ENCODE results near the gene ZNF497.

Gene ZNF497

GRCh38 chr19:58382997-58383603, 20.5 kb upstream of the ZNF497 start:
- Histone ChIP-seq H3K4me3 (ENCODE audit: low read depth, low read length) (no peak overlapping the region), H3K36me3 (ENCODE audit: control insufficient read depth in 2 of 2, insufficient read depth in 1 of 2, low read length in 2 of 2) (peaks cover under 1 to 7% of the 10 kb centered on the region in 2 experiments; a peak in 1 of 3 replicates), H3K9me3 (ENCODE audit: control insufficient read depth, insufficient read depth, low read depth, low read length) (no peaks in the 10 kb centered on the region), H3K4me1 (ENCODE audit: control insufficient read depth, insufficient read depth, low read length) (peaks cover 17% of the 10 kb centered on the region), H3K27ac (ENCODE audit: extremely low read depth, low read depth, low read length) (no peak overlapping the region)
- ChIA-PET POLR2A (interaction anchor here (2.9 kb wide), 1 partner anchor 21 kb away, joined by 25 read pairs; the partner anchor contains the start of gene ZNF497), CTCF (interaction anchor here (0.6 kb wide), 1 partner anchor 164 kb away, joined by 4 read pairs; no protein-coding TSS in a partner anchor)
- TF ChIP-seq ZNF248 (tag by site-specific recombination; IDR thresholded peaks at IDR 0.05), result no peak
- no peak for TF ChIP-seq ZNF837 (tag by site-specific recombination; IDR thresholded peaks at IDR 0.05)
- no peak for TF ChIP-seq SCRT1 (tag by site-specific recombination; IDR thresholded peaks at IDR 0.05; ENCODE audit: borderline replicate concordance)
- TF ChIP-seq, protein P1, sequence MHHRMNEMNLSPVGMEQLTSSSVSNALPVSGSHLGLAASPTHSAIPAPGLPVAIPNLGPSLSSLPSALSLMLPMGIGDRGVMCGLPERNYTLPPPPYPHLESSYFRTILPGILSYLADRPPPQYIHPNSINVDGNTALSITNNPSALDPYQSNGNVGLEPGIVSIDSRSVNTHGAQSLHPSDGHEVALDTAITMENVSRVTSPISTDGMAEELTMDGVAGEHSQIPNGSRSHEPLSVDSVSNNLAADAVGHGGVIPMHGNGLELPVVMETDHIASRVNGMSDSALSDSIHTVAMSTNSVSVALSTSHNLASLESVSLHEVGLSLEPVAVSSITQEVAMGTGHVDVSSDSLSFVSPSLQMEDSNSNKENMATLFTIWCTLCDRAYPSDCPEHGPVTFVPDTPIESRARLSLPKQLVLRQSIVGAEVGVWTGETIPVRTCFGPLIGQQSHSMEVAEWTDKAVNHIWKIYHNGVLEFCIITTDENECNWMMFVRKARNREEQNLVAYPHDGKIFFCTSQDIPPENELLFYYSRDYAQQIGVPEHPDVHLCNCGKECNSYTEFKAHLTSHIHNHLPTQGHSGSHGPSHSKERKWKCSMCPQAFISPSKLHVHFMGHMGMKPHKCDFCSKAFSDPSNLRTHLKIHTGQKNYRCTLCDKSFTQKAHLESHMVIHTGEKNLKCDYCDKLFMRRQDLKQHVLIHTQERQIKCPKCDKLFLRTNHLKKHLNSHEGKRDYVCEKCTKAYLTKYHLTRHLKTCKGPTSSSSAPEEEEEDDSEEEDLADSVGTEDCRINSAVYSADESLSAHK (tag by site-specific recombination; IDR thresholded peaks at IDR 0.05), result no peak
- TF ChIP-seq ZNF792 (tag by site-specific recombination; IDR thresholded peaks at IDR 0.05), result no peak
- no peak for TF ChIP-seq ZNF777 (tag by site-specific recombination; IDR thresholded peaks at IDR 0.05; ENCODE audit: borderline replicate concordance)
- no peak for TF ChIP-seq ZBTB10 (tag by site-specific recombination; IDR thresholded peaks at IDR 0.05)
- TF ChIP-seq ZNF121 (tag by site-specific recombination; IDR thresholded peaks at IDR 0.05), result no peak

GRCh38 chr19:58381460-58382212, 19.1 kb upstream of the ZNF497 start:
- no peaks in the 10 kb centered on the region for H3K36me3 ChIP-seq (ENCODE audit: control insufficient read depth in 2 of 2, insufficient read depth in 1 of 2, low read length in 2 of 2)
- POLR2A ChIA-PET, result interaction anchor here (0.6 to 2.9 kb wide), 11 partner anchors 10 to 635 kb away, joined by 3 to 25 read pairs (median 4); partner anchors contain the start of genes TRIM28, ZNF324B, ZNF497 and ZNF584
- no peaks in the 10 kb centered on the region for H3K9me3 ChIP-seq (ENCODE audit: control insufficient read depth, insufficient read depth, low read depth, low read length)
- peaks cover 14% of the 10 kb centered on the region for H3K4me1 ChIP-seq (ENCODE audit: control insufficient read depth, insufficient read depth, low read length)
- no peak overlapping the region; the same call in 1 of the 2 replicates for H3K27ac ChIP-seq (ENCODE audit: extremely low read depth, low read depth, low read length)
- H3K4me3 ChIP-seq (ENCODE audit: low read depth, low read length), result peak overlapping the region; percentile 83
- CTCF ChIA-PET, result interaction anchor here (0.6 to 1.2 kb wide), 3 partner anchors 11 to 178 kb away, joined by 3 to 6 read pairs (median 4); partner anchors contain the start of gene ZBTB45
- TF ChIP-seq ZNF121 (tag by site-specific recombination; IDR thresholded peaks at IDR 0.05) (peak; percentile 78; the same call in 1 of the 2 replicates), OSR2 (tag by site-specific recombination; IDR thresholded peaks at IDR 0.05) (no peak), ZFHX2 (tag by site-specific recombination; conservative IDR thresholded peaks at IDR 0.05) (peak; percentile 52), ZNF677 (tag by site-specific recombination; IDR thresholded peaks at IDR 0.05) (no peak), ZNF768 (tag by site-specific recombination; IDR thresholded peaks at IDR 0.05) (peak; percentile 26; the same call in 1 of the 2 replicates), ZNF280D (tag by site-specific recombination; IDR thresholded peaks at IDR 0.05) (no peak), ZNF248 (tag by site-specific recombination; IDR thresholded peaks at IDR 0.05) (no peak), ZNF580 (tag by site-specific recombination; IDR thresholded peaks at IDR 0.05) (peak; percentile 67), WT1 (tag by site-specific recombination; IDR thresholded peaks at IDR 0.05) (0 out of 2 replicates have a peak, but pooled peaks have one; percentile 12), ZNF23 (tag by site-specific recombination; IDR thresholded peaks at IDR 0.05; ENCODE audit: borderline replicate concordance) (no peak), ZBTB20 (tag by site-specific recombination; IDR thresholded peaks at IDR 0.05) (no peak), GLI4 (tag by site-specific recombination; IDR thresholded peaks at IDR 0.05) (no peak), ZBTB8A (tag by site-specific recombination; IDR thresholded peaks at IDR 0.05) (no peak)
- TF ChIP-seq, protein P2, sequence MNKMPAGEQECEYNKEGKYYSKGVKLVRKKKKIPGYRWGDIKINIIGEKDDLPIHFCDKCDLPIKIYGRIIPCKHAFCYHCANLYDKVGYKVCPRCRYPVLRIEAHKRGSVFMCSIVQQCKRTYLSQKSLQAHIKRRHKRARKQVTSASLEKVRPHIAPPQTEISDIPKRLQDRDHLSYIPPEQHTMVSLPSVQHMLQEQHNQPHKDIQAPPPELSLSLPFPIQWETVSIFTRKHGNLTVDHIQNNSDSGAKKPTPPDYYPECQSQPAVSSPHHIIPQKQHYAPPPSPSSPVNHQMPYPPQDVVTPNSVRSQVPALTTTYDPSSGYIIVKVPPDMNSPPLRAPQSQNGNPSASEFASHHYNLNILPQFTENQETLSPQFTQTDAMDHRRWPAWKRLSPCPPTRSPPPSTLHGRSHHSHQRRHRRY (tag by site-specific recombination; IDR thresholded peaks at IDR 0.05), result no peak
